ENCODE results near the gene CDC34.

GRCh38 chr19:489418-490196 is 42.0 kb upstream of the CDC34 start:
- TF ChIP-seq, protein P1, sequence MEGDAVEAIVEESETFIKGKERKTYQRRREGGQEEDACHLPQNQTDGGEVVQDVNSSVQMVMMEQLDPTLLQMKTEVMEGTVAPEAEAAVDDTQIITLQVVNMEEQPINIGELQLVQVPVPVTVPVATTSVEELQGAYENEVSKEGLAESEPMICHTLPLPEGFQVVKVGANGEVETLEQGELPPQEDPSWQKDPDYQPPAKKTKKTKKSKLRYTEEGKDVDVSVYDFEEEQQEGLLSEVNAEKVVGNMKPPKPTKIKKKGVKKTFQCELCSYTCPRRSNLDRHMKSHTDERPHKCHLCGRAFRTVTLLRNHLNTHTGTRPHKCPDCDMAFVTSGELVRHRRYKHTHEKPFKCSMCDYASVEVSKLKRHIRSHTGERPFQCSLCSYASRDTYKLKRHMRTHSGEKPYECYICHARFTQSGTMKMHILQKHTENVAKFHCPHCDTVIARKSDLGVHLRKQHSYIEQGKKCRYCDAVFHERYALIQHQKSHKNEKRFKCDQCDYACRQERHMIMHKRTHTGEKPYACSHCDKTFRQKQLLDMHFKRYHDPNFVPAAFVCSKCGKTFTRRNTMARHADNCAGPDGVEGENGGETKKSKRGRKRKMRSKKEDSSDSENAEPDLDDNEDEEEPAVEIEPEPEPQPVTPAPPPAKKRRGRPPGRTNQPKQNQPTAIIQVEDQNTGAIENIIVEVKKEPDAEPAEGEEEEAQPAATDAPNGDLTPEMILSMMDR (IDR thresholded peaks at IDR 0.05; ENCODE audit: low read depth, low read length, poor library complexity, severe bottlenecking) = no peak
- no peak for TF ChIP-seq EZH2phosphoT487 (IDR thresholded peaks at IDR 0.05; ENCODE audit: borderline replicate concordance, low read length)
